HCT116 (cell line): ENCODE results near the gene FOXK1.

Experiments used
- JUND ChIP-seq: IDR thresholded peaks from 2 replicates; pipeline ENCODE4 v1.6.1; 2012
- POLR2A ChIP-seq: IDR thresholded peaks from 2 replicates; pipeline ENCODE4 v1.7.0; 2011; ENCODE audit warnings: borderline replicate concordance; ENCODE audit not compliant: insufficient read depth, insufficient read length; ENCODE audit errors: extremely low read depth
- POLR2AphosphoS5 ChIP-seq: IDR thresholded peaks from 2 replicates; pipeline ENCODE4 v1.6.1; 2011; ENCODE audit warnings: mild to moderate bottlenecking, low read depth, low read length, moderate library complexity
- YY1 ChIP-seq: IDR thresholded peaks from 2 replicates; pipeline ENCODE4 v1.6.1; 2011; ENCODE audit warnings: low read length, low read depth, moderate library complexity, mild to moderate bottlenecking; ENCODE audit not compliant: insufficient replicate concordance; ENCODE audit errors: extremely low read depth
- ZNF274 ChIP-seq: fragments of 200-500 bp; sonication (Bioruptor generic); IDR thresholded peaks from 2 replicates; pipeline ENCODE4 v1.6.1; 2014; ENCODE audit warnings: mild to moderate bottlenecking, low read depth, low read length, inconsistent platforms
- TF ChIP-seq, protein P1 (sequence below), 3 experiments: fragments of 200-600 bp in 1 of 3; sonication (generic) in 1 of 3; IDR thresholded peaks in 2 of 3; conservative IDR thresholded peaks in 1 of 3; 2 replicates each; pipeline ENCODE4 v1.5.1; 2012 to 2017; ENCODE audit warnings: low read depth in 2 of 3, low read length in 2 of 3, antibody characterized with exemption in 1 of 3, borderline replicate concordance in 1 of 3, control low read depth in 1 of 3, mild to moderate bottlenecking in 1 of 3, mixed read lengths in 1 of 3, mixed run types in 1 of 3, moderate library complexity in 1 of 3; ENCODE audit not compliant: insufficient read depth in 1 of 3

DNA sequence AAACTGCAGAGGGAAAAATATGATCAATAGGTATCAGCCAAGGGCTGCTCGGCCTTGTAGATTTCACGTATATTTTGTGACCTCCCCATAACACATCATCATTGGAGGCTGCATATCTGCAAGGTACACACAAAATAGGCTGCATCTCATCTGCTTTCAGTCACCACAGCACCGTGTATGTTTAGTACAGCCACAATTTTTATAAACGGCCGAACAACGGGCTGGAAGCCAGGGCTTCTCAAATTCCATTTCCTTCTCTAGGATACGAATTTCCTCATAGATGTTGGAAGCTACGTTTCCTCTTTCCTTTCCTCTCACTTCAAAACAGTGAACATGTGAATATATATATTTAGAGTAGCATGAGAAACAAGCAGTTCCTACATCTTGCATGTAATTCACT is 20.2 kb upstream of the FOXK1 start:
- TF ChIP-seq, protein P1, sequence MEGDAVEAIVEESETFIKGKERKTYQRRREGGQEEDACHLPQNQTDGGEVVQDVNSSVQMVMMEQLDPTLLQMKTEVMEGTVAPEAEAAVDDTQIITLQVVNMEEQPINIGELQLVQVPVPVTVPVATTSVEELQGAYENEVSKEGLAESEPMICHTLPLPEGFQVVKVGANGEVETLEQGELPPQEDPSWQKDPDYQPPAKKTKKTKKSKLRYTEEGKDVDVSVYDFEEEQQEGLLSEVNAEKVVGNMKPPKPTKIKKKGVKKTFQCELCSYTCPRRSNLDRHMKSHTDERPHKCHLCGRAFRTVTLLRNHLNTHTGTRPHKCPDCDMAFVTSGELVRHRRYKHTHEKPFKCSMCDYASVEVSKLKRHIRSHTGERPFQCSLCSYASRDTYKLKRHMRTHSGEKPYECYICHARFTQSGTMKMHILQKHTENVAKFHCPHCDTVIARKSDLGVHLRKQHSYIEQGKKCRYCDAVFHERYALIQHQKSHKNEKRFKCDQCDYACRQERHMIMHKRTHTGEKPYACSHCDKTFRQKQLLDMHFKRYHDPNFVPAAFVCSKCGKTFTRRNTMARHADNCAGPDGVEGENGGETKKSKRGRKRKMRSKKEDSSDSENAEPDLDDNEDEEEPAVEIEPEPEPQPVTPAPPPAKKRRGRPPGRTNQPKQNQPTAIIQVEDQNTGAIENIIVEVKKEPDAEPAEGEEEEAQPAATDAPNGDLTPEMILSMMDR (IDR thresholded peaks at IDR 0.05 in 2 of 3, conservative IDR thresholded peaks at IDR 0.05 in 1 of 3; ENCODE audit: borderline replicate concordance in 1 of 3, insufficient read depth in 1 of 3, low read depth in 2 of 3, low read length in 2 of 3) = no peak
- TF ChIP-seq YY1 = no peak
- TF ChIP-seq POLR2A = no peak
- no peak for TF ChIP-seq ZNF274
- TF ChIP-seq POLR2AphosphoS5 = no peak
- TF ChIP-seq JUND = no peak
